Measurements from ENCODE around the gene ZNF518A.

Gene ZNF518A

GRCh38 chr10:96129387-96130325, at the start of gene ZNF518A:
Gene ZNF518A (plus strand): TSS chr10:96130297. CDS start chr10:96156323, 26,026 bp downstream.
- DNase-seq (ENCODE audit: low read depth) = peak; percentile 79

GRCh38 chr10:96082153-96082552, 47.9 kb upstream of the ZNF518A start:
- no peak for DNase-seq (ENCODE audit: low read depth)

GRCh38 chr10:96082748-96083147, 47.3 kb upstream of the ZNF518A start:
- DNase-seq (ENCODE audit: low read depth) = no peak

- DNase-seq (ENCODE audit: low read depth) = no peak
Measured at GRCh38 chr10:96089116-96089515, 41.0 kb upstream of the ZNF518A start.

GRCh38 chr10:96089670-96090462, 40.2 kb upstream of the ZNF518A start:
- peak; percentile 85 for DNase-seq (ENCODE audit: low read depth)

GRCh38 chr10:96090463-96090800, 39.7 kb upstream of the ZNF518A start:
- no peak for DNase-seq (ENCODE audit: low read depth)

GRCh38 chr10:96092999-96093767, 36.9 kb upstream of the ZNF518A start:
- DNase-seq (ENCODE audit: low read depth) = no peak

GRCh38 chr10:96093948-96094347, 36.1 kb upstream of the ZNF518A start:
- DNase-seq (ENCODE audit: low read depth) = no peak

- DNase-seq (ENCODE audit: low read depth) = no peak
Measured at GRCh38 chr10:96096958-96097357, 33.1 kb upstream of the ZNF518A start.

- DNase-seq (ENCODE audit: low read depth) = no peak
Measured at GRCh38 chr10:96097865-96098264, 32.2 kb upstream of the ZNF518A start.

- DNase-seq (ENCODE audit: low read depth) = no peak
Measured at GRCh38 chr10:96107623-96108038, 22.5 kb upstream of the ZNF518A start.

- no peak for DNase-seq (ENCODE audit: low read depth)
Measured at GRCh38 chr10:96112531-96112930, 17.6 kb upstream of the ZNF518A start.

- no peak for DNase-seq (ENCODE audit: low read depth)
Measured at GRCh38 chr10:96118604-96119450, 11.3 kb upstream of the ZNF518A start.

- DNase-seq (ENCODE audit: low read depth) = no peak
Measured at GRCh38 chr10:96122824-96123223, 7.3 kb upstream of the ZNF518A start.

GRCh38 chr10:96124230-96125141, 5.6 kb upstream of the ZNF518A start:
- no peak for DNase-seq (ENCODE audit: low read depth)

- no peak for DNase-seq (ENCODE audit: low read depth)
Measured at GRCh38 chr10:96125142-96125515, 5.0 kb upstream of the ZNF518A start.

- peak; percentile 60 for DNase-seq (ENCODE audit: low read depth)
Measured at GRCh38 chr10:96130326-96130995, 364 bp downstream of the ZNF518A start.

GRCh38 chr10:96131621-96132020, 1.5 kb downstream of the ZNF518A start:
- no peak for DNase-seq (ENCODE audit: low read depth)

- no peak for DNase-seq (ENCODE audit: low read depth)
Measured at GRCh38 chr10:96133135-96133534, 3.0 kb downstream of the ZNF518A start.

GRCh38 chr10:96136810-96137209, 6.7 kb downstream of the ZNF518A start:
- no peak for DNase-seq (ENCODE audit: low read depth)

Measured in stimulated activated CD8-positive, alpha-beta memory T cell treated with anti-CD3 and anti-CD28 coated beads, Interleukin-12 subunit alpha, Interleukin-12 subunit beta, amount 100 ng/mL, for 4 hours (primary cell).